Testis (tissue), 5 donors: ENCODE measurements around the gene NPIPB5. TPM values are rescaled to one million over a fixed set of nuclear protein-coding genes. Genes with fewer than 3 reads are reported as not detected.
"Not testable (repeated sequence)": the region's sequence is repeated elsewhere in the genome, so short reads cannot be mapped to it uniquely, and the experiment has no call there.

Source experiments
- DNase-seq: peaks from one replicate; pipeline ENCODE4 v3.0.0-alpha.2; 2019
- H3K27ac ChIP-seq, 2 donors: fragments of 200-600 bp; sonication (generic); one replicate each; pipeline ENCODE4 v1.5.1; 2019
- H3K27me3 ChIP-seq: fragments of 200-600 bp; sonication (generic); one replicate; pipeline ENCODE4 v1.5.1; 2019
- H3K36me3 ChIP-seq: fragments of 200-600 bp; sonication (generic); one replicate; pipeline ENCODE4 v1.5.1; 2017; ENCODE audit warnings: low read depth; ENCODE audit errors: missing control alignments
- H3K4me1 ChIP-seq: fragments of 200-600 bp; sonication (generic); one replicate; pipeline ENCODE4 v1.5.1; 2019
- H3K4me3 ChIP-seq, 2 donors: fragments of 200-600 bp; sonication (generic); one replicate each; pipeline ENCODE4 v1.5.1; 2017 to 2019
- H3K9me3 ChIP-seq: fragments of 200-600 bp; sonication (generic); one replicate; pipeline ENCODE4 v1.5.1; 2017
- WGBS, 2 donors: methylation state at CpG; one replicate each; pipeline ENCODE4 v1.1.5; 2018; 5-methylcytosine and 5-hydroxymethylcytosine counted together
- intact Hi-C: fragments of 100-400 bp; cut with DNase I; formaldehyde crosslinking; loops from one replicate; pipeline ENCODE4 v1.15.1; 2023; ENCODE audit warnings: low total_unique reads
- long read RNA-seq, 2 donors: transcript quantifications; one replicate each; lab custom pipeline, GENCODE V29; 2026
- polyA plus RNA-seq: library from polyadenylated mRNA; stranded (reverse); fragments of 350-450 nt; fragmentation: Illumina TruSeq; extraction: RNeasy Lipid Tissue Mini Kit (QIAGEN cat#74804); gene quantifications from one replicate; pipeline ENCODE4 v1.2.3, GENCODE V29; 2014; ENCODE audit warnings: low read depth, low replicate concordance; ENCODE audit not compliant: insufficient read depth
- total RNA-seq, 2 donors: library from RNA; depleted of rRNA; stranded (reverse); fragments of >200 nt; gene quantifications; one replicate each; pipeline ENCODE4 v1.2.3, GENCODE V29; 2016

Gene NPIPB5
- 100 to 1,000 TPM; 329 to 534 TPM for total RNA-seq
- polyA plus RNA-seq, result 79.6 TPM
- long read RNA-seq, donor 1, partial matches to known transcripts, result 8 of 9 reads
- long read RNA-seq, donor 1, other reads (novel, unspliced or antisense), result 0 of 9 reads
- long read RNA-seq, donor 2, result 0 reads

DNA sequence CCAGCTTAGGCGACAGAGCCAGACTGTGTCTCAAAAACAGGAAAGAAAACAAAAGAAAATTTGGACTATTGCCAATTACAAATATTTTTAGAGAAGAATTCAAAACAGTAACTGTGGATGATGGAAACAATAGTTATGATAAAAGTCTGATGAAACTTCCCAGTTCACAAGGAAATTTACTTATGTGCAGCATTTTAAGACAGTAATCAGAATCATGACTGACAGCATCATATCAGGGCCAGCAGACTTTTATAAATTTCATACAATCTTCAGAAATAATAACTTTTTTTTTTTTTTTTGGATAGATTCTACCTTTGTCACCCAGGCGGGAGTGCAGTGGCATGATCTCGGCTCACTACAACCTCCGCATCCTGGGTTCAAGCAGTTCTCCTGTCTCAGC, at the start of gene NPIPB5:
Gene NPIPB5, plus strand, starts transcription at position 301 of the 400 bp plus-strand sequence. CDS start 2,911 bp downstream, outside the sequence.
- H3K9me3 ChIP-seq, H3K27ac ChIP-seq, H3K36me3 ChIP-seq, H3K4me3 ChIP-seq, intact Hi-C loops, DNase-seq, H3K27me3 ChIP-seq, H3K4me1 ChIP-seq: not testable (repeated sequence)
- WGBS, 2 donors, result no CpG with 5 or more reads among the region's 4 CpGs

DNA sequence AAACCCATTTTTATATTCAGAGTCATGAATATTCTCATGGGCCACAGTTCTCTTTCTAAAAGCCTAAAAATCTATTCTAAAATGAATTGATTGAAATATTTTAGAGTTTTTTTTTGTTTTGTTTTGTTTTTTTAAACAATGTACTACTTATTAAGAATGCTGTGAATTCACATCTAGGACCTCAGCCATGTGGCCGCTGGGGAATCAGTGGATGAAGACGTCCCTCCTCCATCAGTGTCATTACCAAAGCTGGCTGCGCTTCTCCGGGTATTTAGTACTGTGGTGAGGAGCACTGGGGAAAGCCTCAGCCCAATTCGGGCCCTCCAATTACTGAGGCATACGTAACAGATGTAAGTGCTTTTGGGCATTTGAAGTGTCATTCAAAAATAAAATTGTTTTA, 41.8 kb upstream of the NPIPB5 start:
- intact Hi-C loops, result not testable (repeated sequence)

GRCh38 chr16:22537996-22538395, 27.3 kb downstream of the NPIPB5 start:
- not testable (repeated sequence) for DNase-seq

More for the DNA sequence above, 41.8 kb upstream of the NPIPB5 start:
- not testable (repeated sequence) for H3K27me3 ChIP-seq, H3K4me1 ChIP-seq, H3K36me3 ChIP-seq, H3K4me3 ChIP-seq, DNase-seq, H3K9me3 ChIP-seq, H3K27ac ChIP-seq
- WGBS, 2 donors, result 85 to 91% methylated on average over 4 to 5 of the region's 6 CpGs

GRCh38 chr16:22544809-22545208, 34.1 kb downstream of the NPIPB5 start:
- DNase-seq, H3K4me1 ChIP-seq, H3K4me3 ChIP-seq, H3K27me3 ChIP-seq, H3K9me3 ChIP-seq, H3K27ac ChIP-seq, H3K36me3 ChIP-seq, intact Hi-C loops: not testable (repeated sequence)
- 69 to 89% methylated on average over 2 of the region's 2 CpGs for WGBS, 2 donors

More at GRCh38 chr16:22537996-22538395, 27.3 kb downstream of the NPIPB5 start:
- H3K4me3 ChIP-seq, H3K27ac ChIP-seq, H3K4me1 ChIP-seq, intact Hi-C loops, H3K36me3 ChIP-seq, H3K27me3 ChIP-seq, H3K9me3 ChIP-seq: not testable (repeated sequence)
- WGBS, 2 donors, result 55 to 66% methylated on average over 4 of the region's 4 CpGs

DNA sequence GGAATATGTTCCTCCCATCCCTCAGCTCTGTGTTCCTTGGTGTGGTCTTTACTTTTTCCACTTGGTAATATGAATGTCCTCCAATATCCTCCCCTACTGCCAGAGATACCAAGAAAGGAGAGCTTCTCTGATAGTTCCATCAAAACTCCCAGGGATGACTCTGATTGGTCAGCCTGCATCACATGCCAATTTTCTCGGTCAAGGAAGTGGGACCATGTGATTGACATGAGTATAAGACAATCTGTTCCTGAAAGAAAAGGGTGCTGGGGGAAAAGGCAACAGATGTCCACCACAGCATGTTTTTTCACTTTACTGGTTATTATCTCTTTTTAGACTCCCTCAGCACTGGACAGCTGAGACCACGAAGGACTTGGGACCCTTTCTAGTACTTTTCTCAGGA, 35.9 kb downstream of the NPIPB5 start:
- H3K4me1 ChIP-seq, H3K27ac ChIP-seq, H3K27me3 ChIP-seq, H3K4me3 ChIP-seq, H3K9me3 ChIP-seq, intact Hi-C loops, DNase-seq, H3K36me3 ChIP-seq: not testable (repeated sequence)
- WGBS, 2 donors, result 77 to 81% methylated on average over 2 of the region's 2 CpGs

GRCh38 chr16:22547170-22547765, 36.6 kb downstream of the NPIPB5 start:
- intact Hi-C loops, H3K4me1 ChIP-seq, DNase-seq, H3K36me3 ChIP-seq, H3K9me3 ChIP-seq, H3K27ac ChIP-seq, H3K27me3 ChIP-seq, H3K4me3 ChIP-seq: not testable (repeated sequence)
- WGBS, 2 donors, result 92 to 97% methylated on average over 2 of the region's 2 CpGs

- DNase-seq, H3K27ac ChIP-seq, H3K4me1 ChIP-seq, H3K4me3 ChIP-seq, intact Hi-C loops, H3K27me3 ChIP-seq, H3K9me3 ChIP-seq, H3K36me3 ChIP-seq: not testable (repeated sequence)
- WGBS, 2 donors, result 84 to 95% methylated on average over 5 to 6 of the region's 6 CpGs
Measured at GRCh38 chr16:22549853-22550252, 39.2 kb downstream of the NPIPB5 start.

DNA sequence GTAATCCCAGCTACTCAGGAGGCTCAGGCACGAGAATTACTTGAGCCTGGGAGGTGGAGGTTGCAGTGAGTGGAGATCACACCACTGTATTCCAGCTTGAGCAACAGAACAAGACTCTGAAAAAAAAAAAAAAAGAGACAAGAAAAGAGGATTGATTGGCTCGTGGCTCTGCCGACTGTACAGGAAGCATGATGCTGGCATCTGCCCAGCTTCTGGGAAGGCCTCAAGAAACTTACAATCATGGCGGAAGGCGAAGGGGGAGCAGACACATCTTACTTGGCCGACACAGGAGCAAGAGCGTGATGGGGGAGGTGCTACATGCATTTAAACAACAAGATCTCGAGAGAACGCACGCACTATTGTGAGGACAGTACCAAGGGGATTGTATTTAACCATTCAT, 40.5 kb downstream of the NPIPB5 start:
- H3K4me1 ChIP-seq, H3K9me3 ChIP-seq, H3K27ac ChIP-seq, intact Hi-C loops, DNase-seq, H3K36me3 ChIP-seq, H3K27me3 ChIP-seq, H3K4me3 ChIP-seq: not testable (repeated sequence)
- WGBS, 2 donors, result 56 to 57% methylated on average over 7 to 10 of the region's 10 CpGs

GRCh38 chr16:22551651-22552050, 41.0 kb downstream of the NPIPB5 start:
- intact Hi-C loops, H3K36me3 ChIP-seq, DNase-seq, H3K4me1 ChIP-seq, H3K27ac ChIP-seq, H3K9me3 ChIP-seq, H3K27me3 ChIP-seq, H3K4me3 ChIP-seq: not testable (repeated sequence)
- 78 to 81% methylated on average over 5 of the region's 5 CpGs for WGBS, 2 donors

DNA sequence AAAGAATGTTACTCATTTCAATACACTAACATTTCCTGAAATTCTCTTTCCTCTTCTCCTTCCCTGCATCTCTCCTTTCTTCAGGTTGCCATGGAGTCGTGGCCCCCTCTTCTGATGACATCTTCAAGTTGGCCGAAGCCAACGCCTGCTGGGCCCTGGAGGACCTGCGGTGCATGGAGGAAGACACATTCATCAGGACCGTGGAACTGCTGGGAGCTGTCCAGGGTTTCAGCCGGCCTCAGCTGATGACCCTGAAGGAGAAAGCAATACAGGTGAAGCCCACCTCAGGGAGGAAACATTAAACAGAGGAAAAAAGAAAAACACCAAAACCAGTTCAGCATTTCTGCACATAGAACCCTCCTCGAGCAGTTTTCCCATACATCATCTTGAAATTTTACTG, 46.1 kb downstream of the NPIPB5 start:
- DNase-seq, intact Hi-C loops, H3K9me3 ChIP-seq, H3K4me3 ChIP-seq, H3K4me1 ChIP-seq, H3K27ac ChIP-seq, H3K27me3 ChIP-seq, H3K36me3 ChIP-seq: not testable (repeated sequence)
- no CpG with 5 or more reads among the region's 7 CpGs for WGBS, 2 donors
